Lower leg skin (tissue), 3 donors: ENCODE results near the gene DAPK2.

ENCODE experiments used
- POLR2A ChIP-seq, 2 donors: fragments of 450-650 bp; IDR thresholded peaks; one replicate each; pipeline ENCODE4 v1.6.1; 2016 to 2017; ENCODE audit warnings: antibody characterized with exemption in 2 of 2, mild to moderate bottlenecking in 1 of 2, moderate library complexity in 1 of 2
- TF ChIP-seq, protein P1 (sequence below), 3 donors: fragments of 450-650 bp; IDR thresholded peaks; one replicate each; pipeline ENCODE4 v1.5.1; 2016; ENCODE audit warnings: antibody characterized with exemption in 3 of 3, mild to moderate bottlenecking in 3 of 3, moderate library complexity in 2 of 3

DNA sequence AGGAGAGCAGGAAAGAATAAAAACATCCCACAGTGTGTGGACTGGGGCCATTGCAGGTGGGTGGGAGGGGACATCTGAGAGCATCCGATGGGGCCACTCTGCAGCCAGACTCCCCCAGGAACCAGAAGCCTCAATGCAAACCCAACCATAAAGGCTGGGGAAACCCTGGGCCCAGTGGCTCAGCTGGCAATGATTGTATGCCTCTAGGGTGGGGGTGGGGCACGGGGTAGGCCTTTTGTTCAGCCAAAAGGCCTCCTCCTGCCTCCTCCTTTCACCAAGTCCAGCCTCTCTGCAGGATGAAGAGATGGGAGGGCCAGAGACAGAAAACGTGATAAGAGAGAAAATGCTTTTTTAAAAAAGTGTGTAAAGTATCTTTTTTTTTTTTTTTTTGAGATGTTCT is 167.1 kb downstream of the DAPK2 start:
- TF ChIP-seq POLR2A (IDR thresholded peaks at IDR 0.05), result no peak
- TF ChIP-seq, protein P1, sequence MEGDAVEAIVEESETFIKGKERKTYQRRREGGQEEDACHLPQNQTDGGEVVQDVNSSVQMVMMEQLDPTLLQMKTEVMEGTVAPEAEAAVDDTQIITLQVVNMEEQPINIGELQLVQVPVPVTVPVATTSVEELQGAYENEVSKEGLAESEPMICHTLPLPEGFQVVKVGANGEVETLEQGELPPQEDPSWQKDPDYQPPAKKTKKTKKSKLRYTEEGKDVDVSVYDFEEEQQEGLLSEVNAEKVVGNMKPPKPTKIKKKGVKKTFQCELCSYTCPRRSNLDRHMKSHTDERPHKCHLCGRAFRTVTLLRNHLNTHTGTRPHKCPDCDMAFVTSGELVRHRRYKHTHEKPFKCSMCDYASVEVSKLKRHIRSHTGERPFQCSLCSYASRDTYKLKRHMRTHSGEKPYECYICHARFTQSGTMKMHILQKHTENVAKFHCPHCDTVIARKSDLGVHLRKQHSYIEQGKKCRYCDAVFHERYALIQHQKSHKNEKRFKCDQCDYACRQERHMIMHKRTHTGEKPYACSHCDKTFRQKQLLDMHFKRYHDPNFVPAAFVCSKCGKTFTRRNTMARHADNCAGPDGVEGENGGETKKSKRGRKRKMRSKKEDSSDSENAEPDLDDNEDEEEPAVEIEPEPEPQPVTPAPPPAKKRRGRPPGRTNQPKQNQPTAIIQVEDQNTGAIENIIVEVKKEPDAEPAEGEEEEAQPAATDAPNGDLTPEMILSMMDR (IDR thresholded peaks at IDR 0.05), result no peak
